NOMO-1 treated with dmso at 0.1 percent for 144 hours (cell line): ENCODE data around the gene ARID5B.

Source experiments
- DNase-seq: peaks from one replicate; lab custom pipeline; 2025; ENCODE audit not compliant: unreplicated experiment; lab: John Stamatoyannopoulos, UW

ARID5B gene

GRCh38 chr10:62010366-62010765 lies 108.9 kb downstream of the ARID5B start:
- DNase-seq: no peak

- DNase-seq: no peak
Measured at GRCh38 chr10:62011558-62011957, 110.1 kb downstream of the ARID5B start.

GRCh38 chr10:62012318-62012717 lies 110.8 kb downstream of the ARID5B start:
- DNase-seq: no peak

- DNase-seq: no peak
Measured at GRCh38 chr10:62014510-62014909, 113.0 kb downstream of the ARID5B start.

- no peak for DNase-seq
Measured at GRCh38 chr10:62015994-62016393, 114.5 kb downstream of the ARID5B start.

- no peak for DNase-seq
Measured at GRCh38 chr10:62016623-62017490, 115.4 kb downstream of the ARID5B start.

GRCh38 chr10:62017491-62017870 lies 116.0 kb downstream of the ARID5B start:
- no peak for DNase-seq

GRCh38 chr10:62018131-62018911 lies 116.8 kb downstream of the ARID5B start:
- no peak for DNase-seq

- no peak for DNase-seq
Measured at GRCh38 chr10:62019013-62019684, 117.7 kb downstream of the ARID5B start.

- DNase-seq: no peak
Measured at GRCh38 chr10:62019685-62020359, 118.3 kb downstream of the ARID5B start.

- no peak for DNase-seq
Measured at GRCh38 chr10:62021128-62021665, 119.7 kb downstream of the ARID5B start.

- no peak for DNase-seq
Measured at GRCh38 chr10:62021978-62022802, 120.7 kb downstream of the ARID5B start.

- no peak for DNase-seq
Measured at GRCh38 chr10:62022830-62023229, 121.3 kb downstream of the ARID5B start.

GRCh38 chr10:62023329-62023728 lies 121.8 kb downstream of the ARID5B start:
- no peak for DNase-seq

- DNase-seq: no peak
Measured at GRCh38 chr10:62024026-62024701, 122.7 kb downstream of the ARID5B start.

GRCh38 chr10:62025134-62025794 lies 123.8 kb downstream of the ARID5B start:
- no peak for DNase-seq

- no peak for DNase-seq
Measured at GRCh38 chr10:62025901-62026879, 124.7 kb downstream of the ARID5B start.
